PC-3 (cell line): ENCODE measurements around the gene AKAP13. TPM values are rescaled to one million over a fixed set of nuclear protein-coding genes. Genes with fewer than 3 reads are reported as not detected.

Source experiments
- ATAC-seq: fragments of 200-7000 bp; cut with Tn5 transposase; 2 replicates; pipeline ENCODE4 v1.9.1; 2020; ENCODE audit warnings: mild to moderate bottlenecking, moderate library complexity
- BruUV-seq: library from RNA; stranded (reverse); fragments of 400-500 nt; replicated peaks from 2 replicates; lab custom pipeline; 2021; lab: Mats Ljungman, UMichigan
- CTCF ChIA-PET: fragments of 300-600 bp; sonication (Branson Sonifier 250); formaldehyde crosslinking; loops from one replicate; lab custom pipeline; 2022; ENCODE audit warnings: antibody characterized with exemption; lab: Charles Lee
- POLR2A ChIA-PET: fragments of 300-600 bp; sonication (Branson Sonifier 250); formaldehyde crosslinking; loops from one replicate; lab custom pipeline; 2022; ENCODE audit warnings: antibody characterized with exemption; ENCODE audit not compliant: unreplicated experiment; lab: Charles Lee
- DNase-seq: peaks from one replicate; pipeline ENCODE4 v3.0.0-alpha.2; 2015
- H2AFZ ChIP-seq: fragments of 300-600 bp; sonication (generic); 2 replicates; pipeline ENCODE4 v1.6.0; 2016; ENCODE audit warnings: antibody characterized with exemption, low read length
- H3F3A ChIP-seq: fragments of 300-600 bp; sonication (generic); one replicate; pipeline ENCODE4 v1.6.0; 2017; ENCODE audit warnings: antibody characterized with exemption, low read length, control low read depth, mild to moderate bottlenecking; ENCODE audit not compliant: unreplicated experiment
- H3K27ac ChIP-seq: fragments of 300-600 bp; sonication (generic); 2 replicates; pipeline ENCODE4 v1.5.1; 2016; ENCODE audit warnings: mild to moderate bottlenecking, low read length
- H3K27me3 ChIP-seq: fragments of 300-600 bp; sonication (generic); 2 replicates; pipeline ENCODE4 v1.6.1; 2016; ENCODE audit warnings: low read length, mixed read lengths
- H3K36me3 ChIP-seq: fragments of 300-600 bp; sonication (generic); 2 replicates; pipeline ENCODE4 v1.6.1; 2016; ENCODE audit warnings: low read depth, mixed run types, low read length, mixed read lengths
- H3K4me1 ChIP-seq: fragments of 300-600 bp; sonication (generic); 2 replicates; pipeline ENCODE4 v1.5.1; 2016; ENCODE audit warnings: low read length; ENCODE audit not compliant: insufficient read depth
- H3K4me2 ChIP-seq: fragments of 300-600 bp; sonication (generic); 2 replicates; pipeline ENCODE4 v1.6.0; 2016; ENCODE audit warnings: low read length
- H3K4me3 ChIP-seq: fragments of 300-600 bp; sonication (generic); 2 replicates; pipeline ENCODE4 v1.5.1; 2016; ENCODE audit warnings: mild to moderate bottlenecking, low read length, mixed read lengths
- H3K79me2 ChIP-seq: fragments of 300-600 bp; sonication (generic); 2 replicates; pipeline ENCODE4 v1.6.1; 2017; ENCODE audit warnings: low read length, mixed read lengths
- H3K9ac ChIP-seq: fragments of 300-600 bp; sonication (generic); 2 replicates; pipeline ENCODE4 v1.6.0; 2016; ENCODE audit warnings: mild to moderate bottlenecking, low read length
- H3K9me2 ChIP-seq: fragments of 300-600 bp; sonication (generic); replicated peaks from 2 replicates; pipeline ENCODE4 v1.6.1; 2016; ENCODE audit warnings: mixed run types, low read length, mixed read lengths
- H3K9me3 ChIP-seq: fragments of 300-600 bp; sonication (generic); 2 replicates; pipeline ENCODE4 v1.6.1; 2016; ENCODE audit warnings: low read length, mixed read lengths
- H4K20me1 ChIP-seq: fragments of 300-600 bp; sonication (generic); 2 replicates; pipeline ENCODE4 v1.6.1; 2016; ENCODE audit warnings: low read length, mixed read lengths
- CTCF ChIP-seq: fragments of 300-600 bp; sonication (generic); conservative IDR thresholded peaks from 2 replicates; pipeline ENCODE4 v1.5.1; 2017; ENCODE audit warnings: antibody characterized with exemption, low read depth, mild to moderate bottlenecking, low read length
- EZH2 ChIP-seq: fragments of 300-600 bp; sonication (generic); IDR thresholded peaks from one replicate; pipeline ENCODE4 v1.6.1; 2017; ENCODE audit warnings: antibody characterized with exemption, mild to moderate bottlenecking, low read length; ENCODE audit not compliant: unreplicated experiment
- EZH2phosphoT487 ChIP-seq: fragments of 300-600 bp; sonication (generic); IDR thresholded peaks from 2 replicates; pipeline ENCODE4 v1.6.1; 2018; ENCODE audit warnings: mild to moderate bottlenecking, antibody characterized with exemption, low read length, borderline replicate concordance
- intact Hi-C: fragments of 100-400 bp; cut with micrococcal nuclease; formaldehyde crosslinking; loops from 2 replicates; pipeline ENCODE4 v1.9.0; 2023
- total RNA-seq: library from RNA; depleted of rRNA; stranded (reverse); fragments of >200 nt; gene quantifications from 2 replicates; pipeline ENCODE4 v1.2.3, GENCODE V29; 2014

Gene AKAP13
- total RNA-seq, 1 experiment from 2014 or later: 36.8 TPM

- ChIA-PET CTCF (no interaction called here), POLR2A (no interaction called here)
- H3K27ac ChIP-seq: no peak overlapping the region
- BruUV-seq: no TSS peak
- no peaks in the 10 kb centered on the region for H3K27me3 ChIP-seq
- H3K36me3 ChIP-seq: no peaks in the 10 kb centered on the region
- H3K9me2 ChIP-seq: no peaks in the 10 kb centered on the region
- no peak overlapping the region for H3K4me2 ChIP-seq
- H3K4me3 ChIP-seq: no peak overlapping the region
- TF ChIP-seq EZH2phosphoT487 (no peak), CTCF (no peak), EZH2 (no peak)
- intact Hi-C loops: no loop called here
- peaks cover 96% of the 10 kb centered on the region for H3K79me2 ChIP-seq
- peaks cover 14% of the 10 kb centered on the region for H3K4me1 ChIP-seq
- no peak overlapping the region for H2AFZ ChIP-seq
- no peaks in the 10 kb centered on the region for H3F3A ChIP-seq
- no peak overlapping the region for H3K9ac ChIP-seq
- ATAC-seq (no peak), DNase-seq (no peak)
- peaks cover 15% of the 10 kb centered on the region; the same call in 1 of the 2 replicates for H4K20me1 ChIP-seq
- H3K9me3 ChIP-seq: no peaks in the 10 kb centered on the region
Measured at GRCh38 chr15:85423256-85423655, 42.9 kb downstream of the AKAP13 start.

GRCh38 chr15:85424154-85424553, 43.8 kb downstream of the AKAP13 start:
- H3F3A ChIP-seq: no peaks in the 10 kb centered on the region
- H3K79me2 ChIP-seq: peaks cover 96% of the 10 kb centered on the region
- no peak overlapping the region for H3K4me2 ChIP-seq
- no peaks in the 10 kb centered on the region for H3K36me3 ChIP-seq
- no TSS peak for BruUV-seq
- H3K4me1 ChIP-seq: peaks cover 5% of the 10 kb centered on the region
- DNase-seq (no peak), ATAC-seq (no peak)
- peaks cover 15% of the 10 kb centered on the region; the same call in 1 of the 2 replicates for H4K20me1 ChIP-seq
- H3K9me2 ChIP-seq: no peaks in the 10 kb centered on the region
- ChIA-PET CTCF (no interaction called here), POLR2A (no interaction called here)
- no peak for TF ChIP-seq CTCF
- no peak for TF ChIP-seq EZH2
- no peak for TF ChIP-seq EZH2phosphoT487
- no peaks in the 10 kb centered on the region for H3K27me3 ChIP-seq
- intact Hi-C loops: no loop called here
- no peak overlapping the region for H3K27ac ChIP-seq
- no peak overlapping the region for H2AFZ ChIP-seq
- H3K4me3 ChIP-seq: no peak overlapping the region
- no peak overlapping the region for H3K9ac ChIP-seq
- no peaks in the 10 kb centered on the region for H3K9me3 ChIP-seq

- ChIA-PET CTCF (no interaction called here), POLR2A (no interaction called here)
- Histone ChIP-seq H3K9ac (no peak overlapping the region), H3F3A (no peaks in the 10 kb centered on the region), H2AFZ (no peak overlapping the region), H3K27me3 (no peaks in the 10 kb centered on the region), H3K9me2 (no peaks in the 10 kb centered on the region), H4K20me1 (peaks cover 29% of the 10 kb centered on the region), H3K9me3 (no peaks in the 10 kb centered on the region), H3K4me1 (no peaks in the 10 kb centered on the region), H3K27ac (no peak overlapping the region), H3K36me3 (no peaks in the 10 kb centered on the region), H3K4me2 (no peak overlapping the region), H3K79me2 (peaks cover 99% of the 10 kb centered on the region), H3K4me3 (no peak overlapping the region)
- TF ChIP-seq EZH2: no peak
- no peak for DNase-seq
- BruUV-seq: no TSS peak
- intact Hi-C loops: no loop called here
- ATAC-seq: no peak
Measured at GRCh38 chr15:85426481-85426880, 46.1 kb downstream of the AKAP13 start.
